HepG2 (cell line): ENCODE data around the gene GCN1. TPM values are rescaled to one million over a fixed set of nuclear protein-coding genes. Genes with fewer than 3 reads are reported as not detected.
A peak's percentile ranks its signal among the peaks of the same experiment; 100 is the strongest.

Experiments used
- ATAC-seq: fragments of 200-7000 bp; cut with Tn5 transposase; 3 replicates; pipeline ENCODE4 v1.9.1; 2020; ENCODE audit warnings: mild to moderate bottlenecking, moderate library complexity
- BruUV-seq: library from RNA; stranded (reverse); fragments of 400-500 nt; replicated peaks from 2 replicates; lab custom pipeline; 2021; lab: Mats Ljungman, UMichigan
- CTCF ChIA-PET: fragments of 300-600 bp; formaldehyde crosslinking; extraction: SDS; loops from one replicate; lab custom pipeline; 2021; ENCODE audit warnings: low total read pairs, inconsistent platforms, low intra/inter-chr PET ratio; lab: Yijun Ruan, JAX
- POLR2A ChIA-PET: fragments of 350-600 bp; sonication (Branson Sonifier 250); formaldehyde crosslinking; loops from one replicate; lab custom pipeline; 2020; ENCODE audit warnings: antibody characterized with exemption, inconsistent platforms; lab: Yijun Ruan, JAX
- DNase-seq: peaks from one replicate; pipeline ENCODE4 v3.0.0-alpha.2; 2015; ENCODE audit warnings: low spot score
- FAIRE-seq: peaks from 3 replicates; lab custom pipeline; 2011; peaks lifted over from hg19 to GRCh38; lab: Jason Lieb, UNC
- H2AFZ ChIP-seq: one replicate; pipeline ENCODE4 v1.6.1; 2011; ENCODE audit warnings: low read length, inconsistent platforms
- H3K27ac ChIP-seq: fragments of 300-600 bp; 3 replicates; pipeline ENCODE4 v1.8.0; 2011; ENCODE audit warnings: mixed run types, mild to moderate bottlenecking, mixed read lengths, low read length, inconsistent platforms; ENCODE audit not compliant: insufficient read depth; ENCODE audit errors: extremely low read length
- H3K27me3 ChIP-seq, 2 experiments: fragments of 200-600 bp in 1 of 2; 2 replicates in 1 of 2; 3 replicates in 1 of 2; pipeline versions ENCODE4 v1.6.0 to v1.8.0; 2011; ENCODE audit warnings: low read length in 2 of 2, mild to moderate bottlenecking in 2 of 2, moderate library complexity in 2 of 2, inconsistent platforms in 1 of 2; ENCODE audit not compliant: insufficient read depth in 2 of 2, control insufficient read depth in 1 of 2
- H3K36me3 ChIP-seq, 2 experiments: fragments of 200-600 bp in 1 of 2; replicated peaks in 1 of 2; 2 replicates in 1 of 2; 3 replicates in 1 of 2; pipeline versions ENCODE4 v1.5.1 to v1.8.0; 2011; ENCODE audit warnings: low read length in 2 of 2, inconsistent platforms in 1 of 2; ENCODE audit not compliant: insufficient read depth in 2 of 2, control insufficient read depth in 1 of 2
- H3K4me1 ChIP-seq: 2 replicates; pipeline ENCODE4 v1.5.1; 2012; ENCODE audit warnings: low read length, inconsistent platforms; ENCODE audit not compliant: insufficient read depth
- H3K4me2 ChIP-seq: 2 replicates; pipeline ENCODE4 v1.6.0; 2011; ENCODE audit warnings: low read depth, low read length, inconsistent platforms
- H3K4me3 ChIP-seq, 3 experiments: fragments of 200-600 bp in 1 of 3; sonication (generic), shearing (Covaris generic) in 1 of 3; replicated peaks in 1 of 3; 2 replicates each; pipeline ENCODE4 v1.5.1; 2011 to 2016; ENCODE audit warnings: low read length in 3 of 3, inconsistent platforms in 2 of 3, low read depth in 2 of 3, mild to moderate bottlenecking in 2 of 3, control low read depth in 1 of 3, mixed read lengths in 1 of 3; ENCODE audit not compliant: insufficient read depth in 1 of 3
- H3K79me2 ChIP-seq: one replicate; pipeline ENCODE4 v1.6.1; 2011; ENCODE audit warnings: low read length, inconsistent platforms; ENCODE audit not compliant: insufficient read depth
- H3K9ac ChIP-seq: 2 replicates; pipeline ENCODE4 v1.6.0; 2011; ENCODE audit warnings: mild to moderate bottlenecking, low read depth, low read length, inconsistent platforms; ENCODE audit not compliant: insufficient read depth
- H3K9me3 ChIP-seq: 2 replicates; pipeline ENCODE4 v1.5.1; 2012; ENCODE audit warnings: mild to moderate bottlenecking, low read length
- H4K20me1 ChIP-seq: 2 replicates; pipeline ENCODE4 v1.6.0; 2011; ENCODE audit warnings: inconsistent platforms, mild to moderate bottlenecking, low read length, moderate library complexity; ENCODE audit not compliant: insufficient read depth
- KAT7 ChIP-seq: IDR thresholded peaks from 2 replicates; pipeline ENCODE4 v1.6.1; 2018; ENCODE audit warnings: borderline replicate concordance, missing compliant biosample characterization
- KLF13 ChIP-seq: sonication (generic); formaldehyde crosslinking; IDR thresholded peaks from 2 replicates; pipeline ENCODE4 v1.4.0; 2020; ENCODE audit warnings: mild to moderate bottlenecking, missing genetic modification reagents
- MZF1 ChIP-seq: sonication (generic); formaldehyde crosslinking; IDR thresholded peaks from 2 replicates; pipeline ENCODE4 v1.8.1; 2023; ENCODE audit warnings: mild to moderate bottlenecking, missing genetic modification reagents, borderline replicate concordance
- NFE2 ChIP-seq: sonication (generic); formaldehyde crosslinking; IDR thresholded peaks from 2 replicates; pipeline ENCODE4 v1.4.0; 2020; ENCODE audit warnings: missing genetic modification reagents
- NRL ChIP-seq: sonication (generic); formaldehyde crosslinking; IDR thresholded peaks from 2 replicates; pipeline ENCODE4 v1.5.0; 2020; ENCODE audit warnings: missing genetic modification reagents, mild to moderate bottlenecking, moderate library complexity, borderline replicate concordance
- PHB2 ChIP-seq: fragments of 450-650 bp; IDR thresholded peaks from 2 replicates; pipeline ENCODE4 v1.6.1; 2018; ENCODE audit not compliant: partially characterized antibody
- POLR2A ChIP-seq, 2 experiments: IDR thresholded peaks; 2 replicates each; pipeline ENCODE4 v1.6.1; 2011; ENCODE audit warnings: low read depth in 2 of 2, low read length in 2 of 2, mild to moderate bottlenecking in 1 of 2, moderate library complexity in 1 of 2; ENCODE audit not compliant: insufficient read depth in 1 of 2
- POLR2AphosphoS5 ChIP-seq: IDR thresholded peaks from 2 replicates; pipeline ENCODE4 v1.6.1; 2012; ENCODE audit warnings: low read depth, low read length
- RBM22 ChIP-seq: fragments of 200-400 bp; formaldehyde crosslinking; optimal IDR thresholded peaks from 2 replicates; pipeline ENCODE3; 2017; ENCODE audit warnings: mild to moderate bottlenecking, low read length, moderate library complexity
- ZNF24 ChIP-seq: fragments of 450-650 bp; IDR thresholded peaks from 2 replicates; pipeline ENCODE4 v1.6.1; 2017; ENCODE audit warnings: antibody characterized with exemption, mild to moderate bottlenecking
- ZNF562 ChIP-seq: sonication (generic); formaldehyde crosslinking; IDR thresholded peaks from 2 replicates; pipeline ENCODE4 v1.8.0; 2022; ENCODE audit warnings: missing genetic modification reagents, borderline replicate concordance
- WGBS: methylation state at CpG from one replicate; pipeline ENCODE4 v1.1.6; 2017; ENCODE audit warnings: low lambda C conversion rate; 5-methylcytosine and 5-hydroxymethylcytosine counted together
- in situ Hi-C: cut with HindIII; loops from 2 replicates; pipeline ENCODE4 v1.10.0; 2017; ENCODE audit warnings: low pct_unique_long_range_greater_than_20kb; ENCODE audit not compliant: extremely low pct_ligation_motif_present
- intact Hi-C: fragments of 100-400 bp; cut with micrococcal nuclease; formaldehyde crosslinking; loops from one replicate; pipeline ENCODE4 v1.10.0; 2022; ENCODE audit not compliant: unreplicated experiment
- polyA plus RNA-seq, 8 experiments: library from polyadenylated mRNA; depleted of rRNA in 3 of 8; stranded (reverse) in 7 of 8; unstranded in 1 of 8; fragments of >200 nt; fragmentation: Illumina TruSeq in 4 of 8; extraction: Trizol in 4 of 8; gene quantifications; 2 replicates each; pipeline versions ENCODE4 v1.2.1 to v1.2.3, GENCODE V29; 2011 to 2016; ENCODE audit warnings: low read depth in 4 of 8, missing spikeins in 1 of 8, mixed read lengths in 1 of 8; ENCODE audit not compliant: insufficient read depth in 1 of 8
- total RNA-seq, 5 experiments: library from RNA; depleted of rRNA; stranded (reverse); fragments of >200 nt; fragmentation: Illumina TruSeq; extraction: Trizol; gene quantifications; 2 replicates each; pipeline ENCODE4 v1.2.3, GENCODE V29; 2016; ENCODE audit warnings: low read depth in 1 of 5
- TF ChIP-seq, protein P1 (sequence below): IDR thresholded peaks from 2 replicates; pipeline ENCODE4 v1.6.1; 2016; ENCODE audit warnings: missing compliant biosample characterization, missing genetic modification reagents, borderline replicate concordance

Gene GCN1
- total and polyA plus RNA-seq, 2 of the 13 experiments (the other 11 are each of a cell fraction or from before 2014, with no cell fraction given) = 58.2 to 83.0 TPM

DNA sequence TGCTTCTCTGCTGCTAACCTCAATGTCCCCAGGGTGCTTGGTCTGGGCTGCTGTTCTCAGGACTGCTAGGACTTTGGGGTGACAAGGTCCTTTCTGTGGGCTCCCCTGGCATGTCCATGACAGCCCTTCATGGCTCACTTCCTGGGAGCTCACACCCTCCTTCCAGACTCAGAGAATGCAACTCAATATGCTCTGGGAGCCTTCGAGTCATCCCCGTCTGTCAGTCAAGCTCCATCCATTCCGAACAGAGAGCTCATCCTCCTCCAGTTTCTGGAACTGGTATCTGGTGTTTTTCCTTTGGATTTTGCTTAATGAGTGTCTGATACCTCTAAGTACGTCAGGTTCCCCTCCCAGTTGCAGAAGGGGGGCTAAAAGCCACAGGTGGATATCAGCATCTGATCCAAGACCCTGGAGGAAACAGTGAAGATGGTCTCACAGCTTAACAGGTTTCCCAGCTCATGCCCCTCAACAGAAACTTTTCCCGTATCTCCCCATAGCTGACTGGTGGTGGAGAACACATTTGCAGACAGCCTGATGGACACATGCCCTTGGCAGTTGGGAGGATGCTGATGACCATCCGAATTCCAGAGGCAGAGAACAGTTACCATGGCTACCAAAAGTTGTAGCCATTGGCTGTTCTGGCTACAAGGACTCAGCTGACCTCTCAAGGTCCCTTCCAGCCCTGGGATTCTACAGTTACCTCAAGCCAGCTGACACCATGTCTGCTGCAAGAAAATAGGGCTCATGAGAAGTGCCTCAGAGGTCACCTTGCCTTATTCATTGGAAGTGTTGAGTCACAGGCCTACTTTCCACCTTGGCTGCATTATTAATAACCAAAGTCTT lies 68.5 kb downstream of the GCN1 start:
- no TSS peak for BruUV-seq
- in situ Hi-C loops (no loop called here), intact Hi-C loops (loop anchor here (10.0 kb wide), 1 partner anchor 59 kb away; no protein-coding TSS in a partner anchor)
- Histone ChIP-seq H3K9me3 (no peaks in the 10 kb centered on the region), H3K4me1 (peaks cover 28% of the 10 kb centered on the region), H3K9ac (no peak overlapping the region), H4K20me1 (no peaks in the 10 kb centered on the region), H3K27ac (no peak overlapping the region), H3K27me3 (no peaks in the 10 kb centered on the region), H3K4me2 (no peak overlapping the region), H3K4me3 (no peak overlapping the region), H3K36me3 (peaks cover 23 to 45% of the 10 kb centered on the region in 2 experiments), H3K79me2 (no peaks in the 10 kb centered on the region), H2AFZ (no peak overlapping the region)
- DNase-seq = no peak
- TF ChIP-seq, protein P1, sequence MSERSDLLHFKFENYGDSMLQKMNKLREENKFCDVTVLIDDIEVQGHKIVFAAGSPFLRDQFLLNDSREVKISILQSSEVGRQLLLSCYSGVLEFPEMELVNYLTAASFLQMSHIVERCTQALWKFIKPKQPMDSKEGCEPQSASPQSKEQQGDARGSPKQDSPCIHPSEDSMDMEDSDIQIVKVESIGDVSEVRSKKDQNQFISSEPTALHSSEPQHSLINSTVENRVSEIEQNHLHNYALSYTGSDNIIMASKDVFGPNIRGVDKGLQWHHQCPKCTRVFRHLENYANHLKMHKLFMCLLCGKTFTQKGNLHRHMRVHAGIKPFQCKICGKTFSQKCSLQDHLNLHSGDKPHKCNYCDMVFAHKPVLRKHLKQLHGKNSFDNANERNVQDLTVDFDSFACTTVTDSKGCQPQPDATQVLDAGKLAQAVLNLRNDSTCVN (CRISPR knock-in tag) = no peak
- TF ChIP-seq POLR2A (IDR thresholded peaks at IDR 0.05; ENCODE audit: insufficient read depth in 1 of 2, low read depth in 2 of 2, low read length in 2 of 2) (peak in 1 of 2 experiments; percentile 39; a peak in 1 of 4 replicates), MZF1 (no peak), RBM22 (peak; percentile 56), ZNF562 (CRISPR knock-in tag) (no peak), KLF13 (CRISPR knock-in tag) (no peak), ZNF24 (no peak), NFE2 (CRISPR knock-in tag) (no peak), POLR2AphosphoS5 (peak; percentile 3; the same call in 1 of the 2 replicates), KAT7 (CRISPR knock-in tag) (no peak), PHB2 (no peak), NRL (CRISPR knock-in tag) (no peak)
- 91% methylated on average over 6 of the region's 6 CpGs for WGBS
- ChIA-PET CTCF (no interaction called here), POLR2A (interaction anchor here (1.3 to 2.9 kb wide), 3 partner anchors 8 to 75 kb away, joined by 3 to 11 read pairs (median 4); partner anchors contain the start of genes RAB35 and RPLP0)
- FAIRE-seq = no peak
- ATAC-seq = no peak
